Ishikawa (cell line): ENCODE data around the gene PPP1R9A.

Experiments used
- CEBPB ChIP-seq: IDR thresholded peaks from 2 replicates; pipeline ENCODE4 v1.6.1; 2012
- CREB1 ChIP-seq: IDR thresholded peaks from 2 replicates; pipeline ENCODE4 v1.6.1; 2012; ENCODE audit warnings: low read depth
- EGR1 ChIP-seq: IDR thresholded peaks from 2 replicates; pipeline ENCODE4 v1.6.1; 2012
- EP300 ChIP-seq: IDR thresholded peaks from 2 replicates; pipeline ENCODE4 v1.6.1; 2012; ENCODE audit warnings: borderline replicate concordance
- FOXM1 ChIP-seq: IDR thresholded peaks from 2 replicates; pipeline ENCODE4 v1.6.1; 2012; ENCODE audit warnings: low read depth, borderline replicate concordance
- MAX ChIP-seq: IDR thresholded peaks from 2 replicates; pipeline ENCODE4 v1.6.1; 2012
- NFIC ChIP-seq: IDR thresholded peaks from 2 replicates; pipeline ENCODE4 v1.6.1; 2012
- TAF1 ChIP-seq: IDR thresholded peaks from 2 replicates; pipeline ENCODE4 v1.6.1; 2012; ENCODE audit warnings: low read depth, mild to moderate bottlenecking
- TCF12 ChIP-seq: IDR thresholded peaks from 2 replicates; pipeline ENCODE4 v1.6.1; 2012; ENCODE audit warnings: low read depth
- YY1 ChIP-seq: IDR thresholded peaks from 2 replicates; pipeline ENCODE4 v1.6.1; 2012; ENCODE audit warnings: low read depth
- ZBTB7A ChIP-seq: IDR thresholded peaks from 2 replicates; pipeline ENCODE4 v1.6.1; 2012; ENCODE audit warnings: low read depth
- TF ChIP-seq, protein P1 (sequence below): IDR thresholded peaks from 2 replicates; pipeline ENCODE4 v1.6.1; 2012

DNA sequence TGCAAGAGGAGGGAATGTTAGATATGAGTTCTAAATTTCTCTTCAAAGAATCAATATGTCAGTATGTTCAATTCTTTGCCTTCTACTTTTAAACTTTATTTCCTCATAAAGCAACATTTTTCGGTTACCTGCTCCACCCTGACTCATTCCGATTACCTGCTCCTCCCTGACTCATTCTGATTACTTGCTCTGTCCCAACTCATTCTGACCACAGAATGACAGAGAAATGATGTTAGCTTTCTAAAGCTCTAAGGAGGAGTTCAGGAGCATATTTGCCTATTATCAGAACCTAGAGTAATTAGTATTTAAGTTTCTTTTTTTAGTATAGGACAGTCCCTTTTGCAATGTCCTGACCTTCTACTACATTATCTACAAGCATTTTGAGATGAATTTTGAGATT lies 24.5 kb upstream of the PPP1R9A start:
- TF ChIP-seq CEBPB = no peak
- no peak for TF ChIP-seq ZBTB7A
- no peak for TF ChIP-seq YY1
- no peak for TF ChIP-seq NFIC
- TF ChIP-seq EGR1 = no peak
- TF ChIP-seq TCF12 = no peak
- TF ChIP-seq TAF1 = no peak
- no peak for TF ChIP-seq EP300
- no peak for TF ChIP-seq FOXM1
- no peak for TF ChIP-seq CREB1
- TF ChIP-seq MAX = no peak
- TF ChIP-seq, protein P1, sequence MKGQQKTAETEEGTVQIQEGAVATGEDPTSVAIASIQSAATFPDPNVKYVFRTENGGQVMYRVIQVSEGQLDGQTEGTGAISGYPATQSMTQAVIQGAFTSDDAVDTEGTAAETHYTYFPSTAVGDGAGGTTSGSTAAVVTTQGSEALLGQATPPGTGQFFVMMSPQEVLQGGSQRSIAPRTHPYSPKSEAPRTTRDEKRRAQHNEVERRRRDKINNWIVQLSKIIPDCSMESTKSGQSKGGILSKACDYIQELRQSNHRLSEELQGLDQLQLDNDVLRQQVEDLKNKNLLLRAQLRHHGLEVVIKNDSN = no peak
